ENCODE measurements around the gene PLXDC1.
"Not testable (repeated sequence)": the region's sequence is repeated elsewhere in the genome, so short reads cannot be mapped to it uniquely, and the experiment has no call there.

The PLXDC1 gene

GRCh38 chr17:39151943-39152818, 744 bp upstream of the PLXDC1 start:
- DNase-seq: peak; percentile 61

GRCh38 chr17:39150795-39151149, 665 bp downstream of the PLXDC1 start:
- DNase-seq: no peak

- peak; percentile 36 for DNase-seq
Measured at GRCh38 chr17:39150104-39150634, 1.3 kb downstream of the PLXDC1 start.

- no peak for DNase-seq
Measured at GRCh38 chr17:39147221-39148185, 3.9 kb downstream of the PLXDC1 start.

GRCh38 chr17:39146273-39146672, 5.2 kb downstream of the PLXDC1 start:
- DNase-seq: no peak

GRCh38 chr17:39145143-39145542, 6.3 kb downstream of the PLXDC1 start:
- no peak for DNase-seq

- no peak for DNase-seq
Measured at GRCh38 chr17:39144416-39144840, 7.0 kb downstream of the PLXDC1 start.

- no peak for DNase-seq
Measured at GRCh38 chr17:39143552-39144093, 7.8 kb downstream of the PLXDC1 start.

- no peak for DNase-seq
Measured at GRCh38 chr17:39141915-39142664, 9.3 kb downstream of the PLXDC1 start.

- no peak for DNase-seq
Measured at GRCh38 chr17:39141294-39141693, 10.1 kb downstream of the PLXDC1 start.

- no peak for DNase-seq
Measured at GRCh38 chr17:39139561-39139960, 11.9 kb downstream of the PLXDC1 start.

- DNase-seq: no peak
Measured at GRCh38 chr17:39139161-39139511, 12.3 kb downstream of the PLXDC1 start.

GRCh38 chr17:39138431-39139160, 12.8 kb downstream of the PLXDC1 start:
- DNase-seq: no peak

GRCh38 chr17:39134878-39135277, 16.6 kb downstream of the PLXDC1 start:
- no peak for DNase-seq

- DNase-seq: no peak
Measured at GRCh38 chr17:39132192-39132610, 19.2 kb downstream of the PLXDC1 start.

GRCh38 chr17:39131616-39132015, 19.8 kb downstream of the PLXDC1 start:
- DNase-seq: no peak

GRCh38 chr17:39130205-39130604, 21.2 kb downstream of the PLXDC1 start:
- no peak for DNase-seq

- DNase-seq: not testable (repeated sequence)
Measured at GRCh38 chr17:39129544-39129943, 21.9 kb downstream of the PLXDC1 start.

GRCh38 chr17:39126436-39126835, 25.0 kb downstream of the PLXDC1 start:
- DNase-seq: no peak

GRCh38 chr17:39125143-39125875, 26.1 kb downstream of the PLXDC1 start:
- no peak for DNase-seq

- no peak for DNase-seq
Measured at GRCh38 chr17:39123627-39124026, 27.8 kb downstream of the PLXDC1 start.

Measured in CD4-positive, alpha-beta T cell treated with Interleukin-6 for 4 hours (primary cell).